Midbrain (tissue), 1 donor: ENCODE results near the gene USP7.
A peak's percentile ranks its signal among the peaks of the same experiment; 100 is the strongest.
"Not testable (repeated sequence)": the region's sequence is repeated elsewhere in the genome, so short reads cannot be mapped to it uniquely, and the experiment has no call there.

ENCODE experiments used
- DNase-seq: peaks from one replicate; lab custom pipeline; 2025; lab: John Stamatoyannopoulos, UW

USP7 gene

DNA sequence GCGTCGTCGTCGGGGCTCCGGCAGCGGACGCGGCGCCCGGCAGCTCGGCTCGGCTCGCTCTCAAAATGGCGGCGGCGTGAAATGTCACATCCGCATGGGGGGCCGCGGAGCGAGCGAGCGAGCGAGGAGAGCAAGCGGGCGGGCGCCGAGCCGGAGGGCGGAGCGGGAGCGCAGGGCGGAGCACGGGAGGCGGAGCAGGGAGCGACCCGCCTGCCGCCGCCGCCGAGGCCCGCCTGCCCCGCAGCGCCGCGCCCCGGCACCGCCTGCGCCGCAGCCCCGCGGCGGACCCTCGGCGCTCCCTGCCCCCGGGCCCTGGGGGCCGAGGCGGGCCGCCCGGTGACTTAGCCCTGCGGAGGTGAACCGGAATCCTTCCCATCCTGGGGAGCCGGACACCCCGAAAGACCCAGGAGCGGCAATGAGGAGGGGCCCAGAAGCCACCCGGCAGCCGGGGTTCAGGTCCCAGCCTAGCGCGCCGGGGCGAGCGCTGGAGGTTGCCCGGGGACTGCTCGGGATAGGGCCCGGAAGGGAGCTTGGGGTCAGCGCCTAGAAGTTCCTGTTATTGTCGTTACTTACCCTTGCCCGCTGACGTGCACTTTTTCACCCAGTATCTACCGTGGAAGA is at the start of gene USP7:
Gene USP7, minus strand, starts transcription at position 86 of the 621 bp plus-strand sequence. CDS start 621 bp downstream, outside the sequence.
- DNase-seq, result peak; percentile 91

DNA sequence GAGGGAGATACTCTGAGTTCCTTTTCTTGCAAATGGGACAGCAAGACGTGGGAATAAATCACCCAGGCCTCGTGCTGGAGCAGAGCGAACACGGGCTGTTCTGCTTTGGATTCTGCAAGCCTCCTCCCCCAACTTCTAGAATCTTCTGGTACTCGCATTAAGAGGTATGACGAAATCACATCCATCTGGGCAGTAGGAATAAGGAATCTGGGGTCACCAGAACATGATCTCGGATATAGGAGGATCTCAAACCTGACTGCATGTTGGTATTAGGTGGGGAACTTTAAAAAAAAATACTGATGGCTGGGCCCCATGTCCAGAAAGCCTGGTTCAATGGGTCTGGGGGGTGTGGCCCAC is 49.8 kb upstream of the USP7 start:
- no peak for DNase-seq

DNA sequence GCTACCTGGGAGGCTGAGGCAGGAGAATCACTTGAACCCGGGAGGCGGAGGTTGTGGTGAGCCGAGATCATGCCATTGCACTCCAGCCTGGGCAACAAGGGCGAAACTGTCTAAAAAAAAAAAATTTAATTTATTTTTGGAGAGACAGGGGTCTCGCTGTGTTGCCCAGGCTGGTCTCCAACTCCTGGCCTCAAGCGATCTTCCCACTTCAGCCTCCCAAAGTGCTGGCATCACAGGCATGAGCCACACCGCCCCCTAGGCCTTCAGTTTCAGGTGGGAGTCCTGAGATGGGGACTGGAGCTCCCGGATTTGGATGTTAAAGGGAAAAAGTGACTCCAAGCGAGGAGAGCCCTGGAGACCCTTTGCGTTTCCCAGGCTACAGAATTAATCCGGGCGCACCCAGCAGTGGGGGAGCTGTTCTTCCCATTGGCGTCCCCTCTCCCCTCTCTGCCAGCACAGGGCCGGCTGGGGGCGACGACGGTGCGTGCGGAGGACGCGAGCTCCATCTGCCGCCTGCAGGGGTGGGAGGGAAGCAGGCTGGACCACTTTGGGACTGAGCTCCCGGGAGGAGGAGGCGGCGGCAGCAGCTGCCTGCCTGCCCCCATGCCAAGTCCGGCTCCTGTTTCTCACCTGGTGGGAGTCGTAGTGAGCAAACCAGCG is 49.3 kb upstream of the USP7 start:
- no peak for DNase-seq

DNA sequence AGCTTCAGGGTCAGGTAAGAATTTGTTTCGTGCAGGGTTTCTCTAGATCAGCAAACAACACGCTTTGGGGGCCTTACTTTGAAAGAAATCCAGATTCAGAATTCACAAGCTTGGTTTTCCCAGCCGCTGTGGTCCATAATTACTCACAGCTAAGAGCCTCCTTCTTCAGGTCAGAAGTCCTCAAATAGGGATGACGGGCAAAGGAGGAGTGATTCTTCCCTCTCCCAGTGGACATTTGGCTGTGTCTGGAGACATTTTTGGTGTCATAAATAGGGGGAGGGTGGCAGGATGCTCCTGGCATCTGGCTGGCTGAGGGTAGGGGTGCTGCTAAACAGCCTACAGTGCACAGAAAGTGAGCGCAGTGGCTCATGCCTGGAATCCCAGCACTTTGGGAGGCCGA is 48.6 kb upstream of the USP7 start:
- no peak for DNase-seq

DNA sequence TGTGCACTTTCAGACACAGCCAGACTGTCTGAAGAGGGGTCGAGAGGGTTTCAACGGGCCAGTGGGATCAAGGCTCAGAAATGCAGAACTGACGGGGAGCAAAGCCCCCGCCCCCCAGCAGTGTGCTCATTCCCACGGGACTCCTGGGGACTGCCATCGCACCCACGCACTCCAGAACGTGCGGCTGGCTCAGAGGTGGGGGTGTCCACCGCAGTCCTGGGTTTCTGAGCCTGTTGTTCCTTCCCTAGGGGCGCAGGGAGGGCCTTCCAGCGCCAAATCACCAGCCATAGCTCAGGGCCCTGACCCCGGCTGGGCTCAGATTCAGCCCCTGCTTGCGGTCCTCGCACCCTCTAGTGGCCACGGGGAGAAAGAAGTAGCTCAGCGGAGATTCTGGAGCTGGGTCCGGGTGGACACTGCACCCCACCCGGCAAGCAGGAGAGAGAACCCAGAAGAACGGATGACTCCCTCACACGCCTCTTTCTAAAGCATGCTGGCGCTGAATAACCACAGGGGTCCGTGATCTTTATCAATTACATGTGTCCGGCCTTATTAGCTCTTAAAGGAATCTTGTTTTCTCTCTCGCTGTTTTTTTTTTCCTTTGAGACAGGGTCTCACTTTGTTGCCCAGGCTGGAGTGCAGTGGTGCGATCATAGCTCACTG is 45.0 kb upstream of the USP7 start:
- DNase-seq, result peak; percentile 42

DNA sequence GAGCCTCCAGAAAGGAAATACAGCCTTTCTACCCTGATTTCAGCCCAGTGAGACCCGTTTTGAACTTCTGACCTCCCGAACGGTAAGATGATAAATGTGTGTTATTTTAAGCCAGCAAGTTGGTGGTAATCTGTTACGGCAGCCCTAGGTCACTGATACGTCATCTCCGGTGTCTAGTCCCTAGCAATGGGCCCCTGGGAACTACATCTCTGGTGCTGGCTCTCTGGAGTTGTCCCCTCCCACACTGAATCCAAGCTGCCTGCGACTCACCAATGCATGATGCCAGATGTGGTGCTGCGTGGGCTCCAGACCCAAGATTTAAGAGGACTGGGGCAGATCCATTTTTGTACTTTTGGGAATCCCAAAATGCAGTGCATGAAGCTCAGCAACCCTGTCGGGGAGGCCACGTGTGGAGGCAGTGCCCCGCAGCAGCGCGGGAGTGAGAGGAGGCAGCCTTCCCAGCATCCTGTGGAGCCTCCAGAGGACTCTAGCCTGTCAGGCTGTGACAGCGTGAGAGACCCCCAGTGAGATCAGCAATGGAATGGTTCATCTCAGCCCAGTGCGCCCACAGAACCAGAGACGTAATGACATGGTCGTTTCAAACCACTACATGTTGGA is 43.6 kb upstream of the USP7 start:
- DNase-seq, result no peak

DNA sequence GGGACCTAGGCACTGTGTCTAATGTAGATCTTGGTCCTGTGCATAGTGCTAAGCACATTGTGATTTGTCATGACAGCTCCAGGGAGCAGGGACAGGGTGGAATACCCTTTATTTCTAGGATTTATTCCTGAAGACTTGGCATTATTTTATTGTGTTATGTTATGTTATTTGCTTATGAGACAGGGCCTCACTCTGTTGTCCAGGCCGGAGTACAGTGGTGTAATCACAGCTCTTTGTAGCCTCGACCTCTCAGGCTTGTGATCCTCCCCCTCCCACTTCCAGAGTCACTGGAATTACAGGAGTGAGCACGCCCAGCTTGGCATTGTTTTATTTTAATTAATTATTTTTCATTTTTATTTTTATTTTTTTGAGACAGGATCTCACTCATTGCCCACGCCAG is 40.5 kb upstream of the USP7 start:
- DNase-seq, result no peak

DNA sequence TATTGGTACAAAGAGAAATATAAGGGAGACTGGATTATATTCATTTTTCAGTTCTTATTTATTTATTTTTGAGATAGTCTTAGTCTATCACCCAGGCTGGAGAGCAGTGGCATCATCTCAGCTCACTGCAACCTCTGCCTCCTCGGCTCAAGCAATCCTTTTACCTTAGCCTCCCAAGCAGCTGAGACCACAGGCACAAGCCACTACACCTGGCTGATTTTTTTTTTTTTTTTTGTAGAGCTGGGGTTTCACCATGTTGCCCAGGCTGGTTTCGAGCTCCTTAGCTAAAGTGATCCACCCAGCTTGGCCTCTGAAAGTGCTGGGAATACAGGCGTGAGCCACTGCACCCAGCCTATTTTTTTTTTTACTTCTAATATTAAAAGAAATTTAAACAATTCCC is 40.1 kb upstream of the USP7 start:
- DNase-seq, result no peak

DNA sequence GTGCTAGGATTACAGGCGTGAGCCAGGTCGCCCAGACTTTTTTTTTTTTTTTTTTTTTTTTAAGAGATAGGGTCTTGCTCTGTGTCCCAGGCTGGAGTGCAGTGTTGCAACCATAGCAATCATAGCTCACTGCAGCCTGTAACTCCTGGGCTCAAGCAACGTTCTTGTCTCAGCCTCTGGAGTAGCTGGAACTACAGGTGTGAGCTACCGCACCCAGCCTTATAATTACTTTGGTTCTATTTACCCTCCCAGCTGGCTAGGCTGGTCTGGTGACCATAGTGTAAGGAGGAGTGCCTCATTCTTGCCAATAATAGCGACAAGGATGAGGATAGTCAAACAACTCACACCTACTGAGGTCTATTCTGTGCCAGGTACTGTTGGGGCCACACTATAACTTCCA is 39.6 kb upstream of the USP7 start:
- DNase-seq, result no peak

DNA sequence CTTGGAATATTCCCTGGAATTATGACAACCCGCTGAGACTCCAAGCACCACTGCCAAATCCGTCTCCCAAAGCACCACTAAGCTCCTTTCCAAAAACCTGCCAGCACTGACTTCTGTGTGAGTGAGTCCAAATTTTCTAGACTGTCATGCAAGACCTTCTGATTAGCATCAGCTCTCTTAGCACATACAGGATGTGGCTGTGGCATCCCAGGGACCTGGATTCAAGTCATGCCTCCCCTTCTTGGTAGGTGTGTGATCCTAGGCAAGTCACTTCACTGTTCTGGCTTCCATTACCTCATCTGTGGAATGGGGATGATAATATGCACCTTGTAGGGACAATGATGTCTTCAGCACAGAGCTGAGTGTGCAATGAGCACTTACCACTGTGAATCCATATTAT is 38.3 kb upstream of the USP7 start:
- no peak for DNase-seq

DNA sequence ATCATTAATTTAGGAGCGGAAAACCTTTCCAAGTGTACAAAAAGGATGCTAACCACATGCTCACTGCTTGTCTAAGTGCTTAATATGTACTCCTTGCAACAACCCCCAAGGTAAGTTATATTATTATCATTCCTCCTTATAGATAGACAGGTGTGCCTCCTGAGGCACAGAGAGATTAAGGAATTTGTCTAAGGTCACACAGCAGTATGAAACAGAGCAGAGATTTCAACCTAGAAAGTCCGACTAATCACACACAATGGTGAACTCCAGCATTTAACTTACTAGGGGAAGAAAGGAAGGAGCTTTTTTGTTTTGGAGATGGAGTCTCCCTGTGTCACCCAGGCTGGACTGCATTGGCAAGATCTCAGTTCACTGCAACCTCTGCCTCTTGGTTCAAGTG is 37.0 kb upstream of the USP7 start:
- no peak for DNase-seq

DNA sequence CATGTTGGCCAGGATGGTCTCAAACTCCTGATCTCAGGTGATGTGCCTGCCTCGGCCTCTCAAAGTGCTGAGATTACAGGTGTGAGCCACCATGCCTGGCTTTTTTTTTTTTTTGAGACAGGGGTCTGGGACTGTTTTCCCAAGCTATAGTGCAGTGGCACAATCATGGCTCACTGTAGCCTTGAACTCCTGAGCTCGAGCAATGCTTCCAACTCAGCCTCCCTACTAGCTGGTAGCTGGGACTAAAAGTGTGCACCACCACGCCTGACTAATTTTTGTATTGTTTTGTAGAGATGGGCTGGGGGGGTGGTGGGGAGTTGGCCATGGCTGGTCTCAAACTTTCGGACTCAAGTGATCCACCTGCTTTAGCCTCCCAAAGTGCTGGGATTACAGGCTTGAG is 36.1 kb upstream of the USP7 start:
- DNase-seq, result no peak

DNA sequence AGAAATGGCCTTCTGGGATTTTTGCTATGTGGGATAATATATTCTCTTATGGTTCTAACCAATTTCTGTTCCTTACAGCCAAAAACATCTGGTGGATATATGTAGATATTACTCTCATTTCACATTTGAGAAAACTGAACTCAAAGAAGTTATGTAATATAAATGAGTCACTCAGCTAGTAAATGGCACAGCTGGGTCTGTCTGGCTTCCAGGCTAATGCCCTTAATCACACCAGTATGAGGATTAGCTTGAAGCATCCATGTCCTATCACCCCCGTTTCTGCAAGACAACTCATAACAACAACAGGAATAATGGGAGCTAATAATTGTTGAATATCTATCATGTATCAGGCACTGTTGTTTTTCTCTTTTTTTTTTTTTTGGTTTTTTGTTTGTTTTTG is 34.4 kb upstream of the USP7 start:
- DNase-seq, result no peak

DNA sequence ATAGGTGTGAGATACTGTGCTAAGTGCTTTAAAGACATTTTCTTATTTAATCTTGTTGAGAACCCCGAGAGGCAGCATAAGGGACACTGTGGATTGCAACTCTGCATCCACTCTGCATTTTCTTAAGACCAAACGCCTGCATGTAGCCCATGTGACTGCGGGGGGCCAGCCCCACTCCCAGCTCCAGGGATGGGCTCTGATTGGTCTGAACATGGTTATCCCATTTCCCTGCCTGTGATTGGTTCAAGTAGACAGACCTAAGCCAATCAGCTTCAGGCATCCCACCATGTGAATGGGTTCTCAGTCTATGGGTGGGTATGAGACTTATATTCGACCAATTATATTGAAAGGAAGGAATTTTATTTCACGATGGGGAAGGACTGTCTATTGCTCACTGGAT is 33.2 kb upstream of the USP7 start:
- DNase-seq, result no peak

DNA sequence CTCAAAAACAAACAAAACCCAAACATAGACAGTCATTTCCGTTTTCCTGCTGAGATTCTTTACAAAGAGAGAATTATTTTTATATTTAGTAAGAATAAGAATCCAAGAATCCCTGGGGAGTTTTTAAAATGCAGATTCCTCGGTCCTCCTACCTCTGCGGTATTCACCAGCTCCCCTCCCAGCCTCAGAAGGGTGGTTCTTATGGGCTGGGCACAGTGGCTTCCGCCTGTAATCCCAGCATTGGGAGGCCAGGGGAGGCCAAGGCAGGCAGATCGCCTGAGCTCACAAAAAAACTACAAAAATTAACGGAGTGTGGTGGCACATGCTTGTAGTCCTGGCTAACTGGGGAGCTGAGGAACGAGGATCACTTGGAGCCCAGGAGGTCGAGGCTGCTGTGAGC is 26.7 kb upstream of the USP7 start:
- DNase-seq, result no peak

DNA sequence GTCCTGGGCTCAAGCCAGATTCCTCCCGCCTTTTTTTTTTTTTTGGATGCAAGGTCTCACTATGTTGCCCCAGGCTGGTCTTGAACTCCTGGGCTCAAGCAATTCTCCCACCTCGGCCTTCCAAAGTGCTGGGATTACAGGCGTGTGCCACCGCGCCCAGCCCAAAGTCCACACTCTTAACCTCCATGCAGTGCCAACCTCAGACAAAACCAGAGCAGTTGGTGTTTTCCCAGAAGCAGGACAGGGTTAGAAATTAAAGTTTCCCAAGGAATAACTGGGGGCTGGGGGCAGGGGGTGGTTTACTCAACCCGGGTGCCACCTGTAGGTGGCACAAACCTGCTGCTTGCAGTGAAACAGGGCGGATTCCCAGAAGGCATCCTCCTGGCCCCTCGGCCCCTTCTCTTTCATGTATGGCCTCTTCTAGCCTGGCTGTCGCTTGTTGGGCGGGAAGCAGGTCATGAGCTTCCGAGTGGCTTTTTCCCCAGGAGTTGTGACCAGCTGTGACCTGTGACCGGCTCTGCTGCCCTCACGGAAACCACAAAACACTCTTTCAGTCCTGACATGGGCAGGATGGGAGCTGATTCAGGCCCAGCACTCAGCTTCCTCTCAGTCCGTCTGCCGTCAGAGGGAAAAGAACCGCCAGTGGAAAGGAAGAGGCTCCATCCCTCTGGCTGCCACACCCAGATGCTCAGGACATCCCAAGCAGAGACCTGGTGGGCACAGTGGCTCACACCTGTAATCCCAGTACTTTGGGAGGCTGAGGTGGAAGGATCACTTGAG is 25.6 kb upstream of the USP7 start:
- DNase-seq, result no peak

DNA sequence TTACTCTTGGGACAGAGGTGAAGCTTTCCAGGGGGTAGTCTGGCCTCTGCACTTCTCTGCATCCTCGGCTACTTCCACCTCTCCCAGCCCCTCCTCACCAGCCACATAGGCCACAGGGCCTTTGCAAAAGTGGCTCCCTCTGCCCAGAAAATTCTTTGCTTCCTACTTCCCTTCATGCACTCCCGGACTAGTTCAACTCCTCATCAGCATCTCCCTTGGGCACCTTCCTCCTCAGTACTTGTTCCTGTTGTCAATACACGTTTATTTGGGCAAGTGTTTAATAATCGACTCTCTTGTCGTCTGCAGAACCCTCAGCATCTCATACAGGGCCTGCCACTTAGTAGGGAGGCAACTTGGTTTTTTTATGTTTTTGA is 23.1 kb upstream of the USP7 start:
- no peak for DNase-seq

DNA sequence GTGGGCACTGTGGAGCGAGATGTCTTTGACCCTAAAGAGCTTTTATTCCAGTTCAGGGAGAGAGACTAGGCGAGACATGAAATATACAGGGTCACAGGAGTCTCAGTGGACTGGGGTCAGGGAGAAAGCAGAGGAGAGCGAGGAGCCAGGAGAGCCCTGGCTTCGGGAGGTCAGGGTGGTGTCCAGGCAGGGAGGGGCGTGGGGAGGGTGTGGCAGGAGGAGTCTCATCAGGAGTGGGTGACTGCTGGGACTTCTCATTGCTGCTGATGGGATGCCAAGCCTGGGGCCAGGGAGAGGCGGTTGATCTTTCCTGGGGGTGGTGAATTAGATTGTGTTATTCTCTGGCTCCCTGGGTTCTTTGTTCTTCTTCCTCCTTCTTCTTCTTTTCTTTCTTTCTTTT is 22.4 kb upstream of the USP7 start:
- DNase-seq, result no peak

DNA sequence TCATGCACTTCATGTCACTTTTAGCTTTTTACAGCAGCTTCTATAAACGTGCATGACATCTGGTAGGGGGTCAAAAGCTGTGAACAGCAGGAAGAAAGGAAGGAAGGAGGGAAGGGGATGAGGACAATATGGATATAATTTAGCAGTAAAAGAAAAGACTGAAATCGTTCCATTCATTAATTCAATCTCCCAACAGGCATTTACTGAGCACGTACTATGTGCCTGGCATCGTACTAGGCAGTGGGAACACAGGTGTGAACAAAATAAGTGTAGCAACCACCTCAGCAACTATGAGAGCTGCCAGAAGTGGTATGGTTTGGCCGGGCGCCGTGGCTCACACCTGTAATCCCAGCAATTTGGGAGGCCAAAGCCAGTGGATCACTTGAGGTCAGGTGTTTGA is 19.1 kb upstream of the USP7 start:
- no peak for DNase-seq

DNA sequence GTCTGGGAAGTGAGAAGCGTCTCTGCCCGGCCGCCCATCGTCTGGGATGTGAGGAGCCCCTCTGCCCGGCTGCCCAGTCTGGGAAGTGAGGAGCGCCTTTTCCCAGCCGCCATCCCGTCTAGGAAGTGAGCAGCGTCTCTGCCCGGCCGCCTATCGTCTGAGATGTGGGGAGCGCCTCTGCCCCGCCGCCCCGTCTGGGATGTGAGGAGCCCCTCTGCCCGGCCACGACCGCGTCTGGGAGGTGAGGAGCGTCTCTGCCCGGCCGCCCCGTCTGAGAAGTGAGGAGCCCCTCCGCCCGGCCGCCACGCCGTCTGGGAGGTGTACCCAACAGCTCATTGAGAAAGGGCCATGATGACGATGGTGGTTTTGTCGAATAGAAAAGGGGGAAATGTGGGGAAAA is 18.2 kb upstream of the USP7 start:
- not testable (repeated sequence) for DNase-seq

DNA sequence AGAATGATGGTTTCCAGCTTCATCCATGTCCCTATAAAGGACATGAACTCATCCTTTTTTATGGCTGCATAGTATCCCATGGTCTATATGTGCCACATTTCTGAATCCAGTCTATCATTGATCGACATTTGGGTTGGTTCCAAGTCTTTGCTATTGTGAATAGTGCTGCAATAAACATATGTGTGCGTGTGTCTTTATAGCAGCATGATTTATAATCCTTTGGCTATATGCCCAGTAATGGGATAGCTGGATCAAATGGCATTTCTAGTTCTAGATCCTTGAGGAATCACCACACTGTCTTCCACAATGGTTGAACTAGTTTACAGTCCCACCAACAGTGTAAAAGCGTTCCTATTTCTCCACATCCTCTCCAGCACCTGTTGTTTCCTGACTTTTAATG is 12.5 kb upstream of the USP7 start:
- DNase-seq, result not testable (repeated sequence)

DNA sequence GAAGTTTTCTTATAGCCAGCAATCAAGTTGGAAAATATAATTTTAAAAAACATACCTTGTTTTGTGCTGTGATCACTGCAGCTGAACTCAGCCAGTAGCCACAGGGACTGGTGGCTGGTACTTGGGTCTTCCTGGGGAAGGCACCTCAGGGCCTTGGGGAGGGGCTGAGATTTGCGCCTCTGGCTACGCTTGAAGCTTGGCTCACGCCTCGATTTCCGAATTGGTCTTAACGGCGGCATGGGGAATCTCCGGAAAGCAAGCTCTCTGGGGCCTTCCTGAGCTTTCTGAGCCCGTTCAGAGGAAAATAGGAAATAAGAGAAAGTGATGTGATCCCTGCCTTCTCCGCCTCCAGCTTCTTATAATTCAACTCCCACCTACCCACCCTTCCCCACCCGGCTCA is 11.3 kb upstream of the USP7 start:
- no peak for DNase-seq
